K562 (cell line): Measurements from ENCODE around the gene FIGLA. TPM values are rescaled to one million over a fixed set of nuclear protein-coding genes. Genes with fewer than 3 reads are reported as not detected.
A peak's percentile ranks its signal among the peaks of the same experiment; 100 is the strongest.

Source experiments
- CBFB ChIP-seq: sonication (generic); formaldehyde crosslinking; IDR thresholded peaks from 2 replicates; pipeline ENCODE4 v1.4.0; 2020; ENCODE audit warnings: mild to moderate bottlenecking, missing genetic modification reagents
- CREB5 ChIP-seq: fragments of 250-450 bp; sonication (Bioruptor Pico); IDR thresholded peaks from 2 replicates; pipeline ENCODE4 v1.5.0; 2020; ENCODE audit warnings: mild to moderate bottlenecking
- CTCF ChIP-seq, 3 experiments: IDR thresholded peaks in 2 of 3; conservative IDR thresholded peaks in 1 of 3; 2 replicates each; pipeline ENCODE4 v1.5.1; 2011 to 2012; ENCODE audit warnings: low read length in 3 of 3, mild to moderate bottlenecking in 3 of 3, control low read depth in 2 of 3, improper control_type of control experiment in 1 of 3, inconsistent platforms in 1 of 3, low read depth in 1 of 3, mixed read lengths in 1 of 3, moderate library complexity in 1 of 3; ENCODE audit not compliant: insufficient read depth in 2 of 3
- HMG20A ChIP-seq: fragments of 450-650 bp; formaldehyde crosslinking; conservative IDR thresholded peaks from 2 replicates; pipeline ENCODE4 v1.4.0; 2020; ENCODE audit warnings: mild to moderate bottlenecking, mixed read lengths
- MAFG ChIP-seq: fragments of 450-650 bp; conservative IDR thresholded peaks from 2 replicates; pipeline ENCODE4 v1.6.1; 2016; ENCODE audit warnings: missing genetic modification characterization, missing compliant biosample characterization
- MAFK ChIP-seq: IDR thresholded peaks from 2 replicates; pipeline ENCODE4 v1.6.1; 2011; ENCODE audit warnings: low read length, improper control_type of control experiment
- NCOA1 ChIP-seq: fragments of 450-650 bp; IDR thresholded peaks from 2 replicates; pipeline ENCODE4 v1.6.1; 2016; ENCODE audit warnings: low read depth
- NFRKB ChIP-seq: fragments of 450-650 bp; IDR thresholded peaks from 2 replicates; pipeline ENCODE4 v1.6.1; 2016; ENCODE audit warnings: low read depth
- PHTF2 ChIP-seq: fragments of 250-450 bp; sonication (Bioruptor Pico); IDR thresholded peaks from 2 replicates; pipeline ENCODE4 v1.5.0; 2021; ENCODE audit warnings: mild to moderate bottlenecking
- RCOR1 ChIP-seq, 2 experiments: IDR thresholded peaks; 2 replicates each; pipeline ENCODE4 v1.6.1; 2012; ENCODE audit warnings: low read depth in 2 of 2, low read length in 2 of 2, borderline replicate concordance in 1 of 2, improper control_type of control experiment in 1 of 2
- ZNF224 ChIP-seq: sonication (generic); formaldehyde crosslinking; IDR thresholded peaks from 2 replicates; pipeline ENCODE4 v1.8.0; 2022; ENCODE audit warnings: mild to moderate bottlenecking, missing genetic modification reagents
- ZNF318 ChIP-seq, 2 experiments: fragments of 450-650 bp; IDR thresholded peaks; 2 replicates each; pipeline ENCODE4 v1.6.1; 2016; ENCODE audit warnings: mild to moderate bottlenecking in 2 of 2, borderline replicate concordance in 1 of 2, low read depth in 1 of 2, moderate library complexity in 1 of 2
- ZNF592 ChIP-seq: fragments of 450-650 bp; IDR thresholded peaks from 2 replicates; pipeline ENCODE4 v1.6.1; 2017; ENCODE audit warnings: antibody characterized with exemption, mild to moderate bottlenecking
- polyA plus RNA-seq, 8 experiments: library from polyadenylated mRNA; depleted of rRNA in 4 of 8; stranded (reverse) in 5 of 8; unstranded in 3 of 8; fragments of >200 nt; fragmentation: Nextera tagmentation in 2 of 8; fragmentation: Illumina TruSeq in 1 of 8; extraction: Ambion mirVana in 2 of 8; extraction: Trizol in 1 of 8; gene quantifications; 2 replicates each; pipeline versions ENCODE4 v1.2.1 to v1.2.3, GENCODE V29; 2011 to 2014; ENCODE audit warnings: inconsistent platforms in 1 of 8, missing spikeins in 1 of 8
- total RNA-seq, 7 experiments: library from RNA; depleted of rRNA in 6 of 7; stranded (reverse); fragments of >200 nt in 6 of 7; fragmentation: Illumina TruSeq in 2 of 7; extraction: Trizol in 2 of 7; gene quantifications; 2 replicates each; pipeline versions ENCODE4 v1.2.1 to v1.2.3, GENCODE V29; 2011 to 2021; ENCODE audit warnings: low replicate concordance in 1 of 7

FIGLA gene
- total and polyA plus RNA-seq, 9 of the 15 experiments (the other 6 are each of a cell fraction or from before 2014, with no cell fraction given), result not detected

- no peak for TF ChIP-seq ZNF318 (IDR thresholded peaks at IDR 0.05; ENCODE audit: borderline replicate concordance in 1 of 2, low read depth in 1 of 2)
- no peak for TF ChIP-seq CREB5 (CRISPR knock-in tag)
- TF ChIP-seq RCOR1 (IDR thresholded peaks at IDR 0.05; ENCODE audit: borderline replicate concordance in 1 of 2, low read depth in 2 of 2, low read length in 2 of 2), result no peak
- no peak for TF ChIP-seq PHTF2 (CRISPR knock-in tag)
- TF ChIP-seq NFRKB, result no peak
- TF ChIP-seq HMG20A, result no peak
- no peak for TF ChIP-seq CTCF (IDR thresholded peaks at IDR 0.05 in 2 of 3, conservative IDR thresholded peaks at IDR 0.05 in 1 of 3; ENCODE audit: insufficient read depth in 2 of 3, low read depth in 1 of 3, low read length in 3 of 3)
- no peak for TF ChIP-seq CBFB (CRISPR knock-in tag)
- no peak for TF ChIP-seq NCOA1
- TF ChIP-seq ZNF592, result 0 out of 2 replicates have a peak, but pooled peaks have one; percentile 31
- peak; percentile 87 for TF ChIP-seq MAFG (tag)
- no peak for TF ChIP-seq ZNF224
- peak; percentile 74; the same call in 1 of the 2 replicates for TF ChIP-seq MAFK
These were observed 13.0 kb downstream of the FIGLA start (continued) for GRCh38 chr2:70777450-70777849.
